HFFc6 (cell line): ENCODE data around the gene GRIA2. TPM values are rescaled to one million over a fixed set of nuclear protein-coding genes. Genes with fewer than 3 reads are reported as not detected.

Source experiments
- DNase-seq: peaks from one replicate; pipeline ENCODE4 v3.0.0-alpha.2; 2018
- H3K27ac Mint-ChIP-seq: 2 replicates; pipeline ENCODE4 v1.8.0; 2020; ENCODE audit warnings: mild to moderate bottlenecking, mixed read lengths
- H3K27me3 Mint-ChIP-seq: 2 replicates; pipeline ENCODE4 v1.8.0; 2021; ENCODE audit warnings: mild to moderate bottlenecking, moderate library complexity, mixed read lengths; ENCODE audit not compliant: insufficient read depth
- H3K36me3 Mint-ChIP-seq: 2 replicates; pipeline ENCODE4 v1.8.0; 2021; ENCODE audit warnings: low read depth, mixed read lengths
- H3K4me1 Mint-ChIP-seq: 2 replicates; pipeline ENCODE4 v1.8.0; 2020; ENCODE audit warnings: low read depth, mixed read lengths
- H3K4me3 Mint-ChIP-seq: 2 replicates; pipeline ENCODE4 v1.8.0; 2020; ENCODE audit warnings: mild to moderate bottlenecking, moderate library complexity, mixed read lengths
- H3K9me3 Mint-ChIP-seq: 2 replicates; pipeline ENCODE4 v1.8.0; 2020; ENCODE audit warnings: mild to moderate bottlenecking, mixed read lengths
- CTCF ChIP-seq: fragments of 200-600 bp; sonication (generic); IDR thresholded peaks from 2 replicates; pipeline ENCODE4 v1.5.0; 2021; ENCODE audit warnings: antibody characterized with exemption, mild to moderate bottlenecking
- total RNA-seq, 6 experiments: library from RNA; stranded (reverse); fragmentation: NEBNext Ultra II Directional; extraction: Animal tissue kit (Norgen Biotek cat#: 25700); gene quantifications; 2 replicates in 1 of 6; 3 replicates in 5 of 6; pipeline ENCODE4 v1.2.3, GENCODE V29; 2021

GRIA2 gene
- total RNA-seq, 6 experiments from 2014 or later, result not detected

GRCh38 chr4:157196046-157196445, 24.5 kb upstream of the GRIA2 start:
- no peak for DNase-seq
- TF ChIP-seq CTCF, result no peak
- Mint-ChIP-seq H3K9me3 (no peaks in the 10 kb centered on the region), H3K36me3 (no peaks in the 10 kb centered on the region), H3K4me1 (no peaks in the 10 kb centered on the region), H3K27ac (no peak overlapping the region), H3K4me3 (no peak overlapping the region), H3K27me3 (peaks cover 7% of the 10 kb centered on the region; the same call in 1 of the 2 replicates)

- peaks cover 5% of the 10 kb centered on the region; the same call in 1 of the 2 replicates for H3K27me3 Mint-ChIP-seq
- TF ChIP-seq CTCF, result peak; percentile 73
- no peak overlapping the region for H3K27ac Mint-ChIP-seq
- DNase-seq, result no peak
- H3K9me3 Mint-ChIP-seq, result no peaks in the 10 kb centered on the region
- no peaks in the 10 kb centered on the region for H3K36me3 Mint-ChIP-seq
- no peak overlapping the region; the same call in 1 of the 2 replicates for H3K4me3 Mint-ChIP-seq
- H3K4me1 Mint-ChIP-seq, result no peaks in the 10 kb centered on the region
Measured at GRCh38 chr4:157204634-157205244, 15.8 kb upstream of the GRIA2 start.

- H3K4me1 Mint-ChIP-seq, result peaks cover 15% of the 10 kb centered on the region
- peaks cover 5% of the 10 kb centered on the region for H3K9me3 Mint-ChIP-seq
- no peaks in the 10 kb centered on the region for H3K36me3 Mint-ChIP-seq
- no peak for DNase-seq
- peaks cover 27% of the 10 kb centered on the region for H3K27me3 Mint-ChIP-seq
- no peak overlapping the region for H3K4me3 Mint-ChIP-seq
- TF ChIP-seq CTCF, result peak; percentile 80
- no peak overlapping the region for H3K27ac Mint-ChIP-seq
Measured at GRCh38 chr4:157217708-157218107, 2.8 kb upstream of the GRIA2 start.

- H3K36me3 Mint-ChIP-seq, result no peaks in the 10 kb centered on the region
Measured at GRCh38 chr4:157219711-157220370, 687 bp upstream of the GRIA2 start.

GRCh38 chr4:157221426-157221894, 932 bp downstream of the GRIA2 start:
- peaks cover 5% of the 10 kb centered on the region for H3K9me3 Mint-ChIP-seq
- no peak overlapping the region for H3K4me3 Mint-ChIP-seq
- H3K27ac Mint-ChIP-seq, result no peak overlapping the region
- peaks cover 19% of the 10 kb centered on the region for H3K4me1 Mint-ChIP-seq
- H3K36me3 Mint-ChIP-seq, result no peaks in the 10 kb centered on the region
- TF ChIP-seq CTCF, result no peak
- DNase-seq, result no peak
- peaks cover 40% of the 10 kb centered on the region for H3K27me3 Mint-ChIP-seq

More at GRCh38 chr4:157219711-157220370, 687 bp upstream of the GRIA2 start:
- TF ChIP-seq CTCF, result no peak
- Mint-ChIP-seq H3K27ac (no peak overlapping the region), H3K27me3 (peaks cover 40% of the 10 kb centered on the region), H3K9me3 (peaks cover 5% of the 10 kb centered on the region), H3K4me3 (no peak overlapping the region), H3K4me1 (peaks cover 19% of the 10 kb centered on the region)
- no peak for DNase-seq
